NK-92 (cell line): ENCODE data around the gene AKAP7.
"Not testable (repeated sequence)": the region's sequence is repeated elsewhere in the genome, so short reads cannot be mapped to it uniquely, and the experiment has no call there.

Experiments
- DNase-seq: peaks from one replicate; lab custom pipeline; 2025; ENCODE audit not compliant: unreplicated experiment; lab: John Stamatoyannopoulos, UW

Gene AKAP7

GRCh38 chr6:131135244-131136020 is at the start of gene AKAP7:
Gene AKAP7, plus strand, starts transcription at chr6:131135467. Its CDS starts 297 bp downstream, at chr6:131135764.
- no peak for DNase-seq

DNA sequence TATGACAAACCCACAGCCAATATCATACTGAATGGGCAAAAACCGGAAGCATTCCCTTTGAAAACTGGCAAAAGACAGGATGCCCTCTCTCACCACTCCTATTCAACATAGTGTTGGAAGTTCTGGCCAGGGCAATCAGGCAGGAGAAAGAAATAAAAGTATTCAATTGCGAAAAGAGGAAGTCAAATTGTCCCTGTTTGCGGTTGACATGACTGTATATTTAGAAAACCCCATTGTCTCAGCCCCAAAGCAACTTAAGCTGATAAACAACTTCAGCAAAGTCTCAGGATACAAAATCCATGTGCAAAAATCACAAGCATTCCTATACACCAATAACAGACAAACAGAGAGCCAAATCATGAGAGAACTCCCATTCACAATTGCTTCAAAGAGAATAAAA is 44.9 kb upstream of the AKAP7 start:
- DNase-seq, result not testable (repeated sequence)

DNA sequence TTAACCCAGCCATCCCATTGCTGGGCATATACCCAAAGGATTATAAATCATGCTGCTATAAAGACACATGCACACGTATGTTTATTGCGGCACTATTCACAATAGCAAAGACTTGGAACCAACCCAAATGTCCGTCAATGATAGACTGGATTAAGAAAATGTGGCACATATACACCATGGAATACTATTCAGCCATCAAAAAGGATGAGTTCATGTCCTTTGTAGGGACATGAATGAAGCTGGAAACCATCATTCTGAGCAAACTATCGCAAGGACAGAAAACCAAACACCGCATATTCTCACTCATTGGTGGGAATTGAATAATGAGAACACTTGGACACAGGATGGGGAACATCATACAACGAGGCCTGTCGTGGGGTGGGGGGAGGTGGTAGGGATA is 43.3 kb upstream of the AKAP7 start:
- DNase-seq, result not testable (repeated sequence)

GRCh38 chr6:131093334-131093733 is 41.9 kb upstream of the AKAP7 start:
- no peak for DNase-seq

DNA sequence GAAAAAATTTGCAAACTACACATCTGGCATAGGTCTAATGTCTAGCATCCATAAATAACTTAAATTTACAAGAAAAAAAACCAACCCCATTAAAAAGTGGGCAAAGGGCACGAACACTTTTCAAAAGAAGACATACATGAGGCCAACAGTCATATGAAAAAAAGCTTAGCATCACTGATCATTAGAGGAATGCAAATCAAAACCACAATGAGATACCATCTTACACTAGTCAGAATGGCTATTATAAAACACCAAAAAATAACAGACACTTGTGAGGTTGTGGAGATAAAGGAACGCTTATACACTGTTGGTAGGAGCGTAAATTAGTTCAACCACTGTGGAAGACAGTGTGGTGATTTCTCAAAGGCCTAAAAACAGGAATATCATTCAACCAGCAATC is 38.5 kb upstream of the AKAP7 start:
- DNase-seq, result no peak

DNA sequence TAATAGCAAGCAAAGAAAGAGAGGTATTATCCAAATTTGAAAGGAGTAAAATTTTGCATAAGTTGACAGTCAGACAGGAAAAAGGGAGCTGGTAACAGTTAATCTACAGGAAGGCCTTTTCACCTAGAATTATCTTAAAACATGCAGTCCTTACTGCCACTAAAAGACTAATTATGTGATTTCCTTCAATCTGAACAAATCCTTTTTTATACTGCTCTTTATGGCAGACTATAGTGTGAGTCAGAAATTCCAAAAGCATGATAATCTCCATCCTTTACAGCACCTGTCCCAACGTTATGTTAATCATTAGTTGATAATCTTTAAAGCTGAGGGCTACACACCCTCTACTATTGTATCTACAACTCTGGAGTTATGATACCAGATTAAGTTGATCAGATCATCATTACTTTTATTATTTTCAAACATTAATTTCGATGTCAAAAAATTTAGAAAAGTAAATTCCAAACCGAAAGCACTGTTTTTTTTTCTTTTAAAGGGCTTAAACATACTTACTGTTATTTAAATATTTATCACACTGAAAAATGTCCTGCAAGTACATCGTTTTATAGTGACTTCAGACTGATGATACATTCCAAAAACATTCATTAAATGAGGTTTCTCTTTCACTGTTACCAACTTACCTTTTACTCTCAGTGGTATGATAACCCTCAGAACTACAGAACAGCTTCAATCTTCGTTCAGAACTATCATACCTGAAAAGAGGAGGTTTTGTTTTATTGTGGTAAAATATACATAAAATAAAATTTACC is 33.2 kb upstream of the AKAP7 start:
- no peak for DNase-seq

DNA sequence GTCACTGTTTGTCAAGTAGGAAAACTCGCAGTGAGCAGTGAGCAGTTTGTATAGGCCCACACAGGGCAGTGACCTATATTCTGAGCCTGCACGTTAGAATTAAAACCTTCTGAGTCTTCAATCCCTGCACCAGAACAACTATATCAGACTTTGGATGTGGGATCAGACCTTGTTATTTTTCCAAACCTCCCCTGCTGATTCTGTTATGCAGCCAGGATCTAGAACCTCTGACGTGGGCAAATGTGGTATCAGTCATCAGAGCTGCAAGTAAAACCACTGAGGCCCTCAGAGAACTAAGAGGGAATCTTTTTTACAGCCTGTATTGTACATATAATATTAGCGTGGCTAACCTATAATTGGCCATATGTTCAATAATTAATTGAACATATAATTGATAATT is 32.0 kb upstream of the AKAP7 start:
- no peak for DNase-seq

DNA sequence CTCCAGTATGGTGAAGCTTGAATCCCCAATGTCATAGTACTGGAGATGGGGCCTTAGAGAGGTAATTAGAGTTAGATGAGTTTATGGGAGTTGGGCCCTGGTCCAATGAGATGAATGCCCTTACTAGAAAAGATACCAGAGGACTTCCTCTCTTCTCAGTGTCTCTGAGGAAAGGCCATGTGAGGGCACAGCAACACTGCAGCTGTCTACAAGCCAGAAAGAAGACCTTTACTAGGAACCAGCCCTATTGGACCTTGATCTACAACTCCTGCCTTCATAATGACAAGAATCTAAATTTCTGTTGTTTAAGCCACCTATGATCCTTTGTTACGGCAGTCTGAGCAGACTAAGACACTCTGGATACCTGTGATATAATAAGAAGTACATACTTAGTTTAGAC is 31.4 kb upstream of the AKAP7 start:
- DNase-seq, result no peak

DNA sequence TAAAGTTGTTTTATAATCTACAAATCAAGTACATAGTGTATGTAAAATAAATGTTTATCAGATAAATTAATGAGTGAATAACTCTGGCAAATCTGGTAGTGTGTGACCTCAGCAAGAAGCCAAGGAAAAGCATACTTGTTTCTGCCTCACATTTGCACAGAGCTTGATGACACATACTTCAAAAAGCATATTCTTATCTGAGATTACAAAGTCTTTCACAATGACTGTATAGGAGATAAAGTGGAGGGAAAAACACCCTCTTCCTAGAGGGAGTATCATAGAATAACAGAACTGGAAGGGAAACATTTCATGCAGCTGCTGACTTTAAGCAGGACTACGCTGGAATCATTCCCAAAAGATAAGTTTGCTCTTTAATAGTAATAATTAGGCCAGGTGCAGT is 28.1 kb upstream of the AKAP7 start:
- DNase-seq, result no peak

DNA sequence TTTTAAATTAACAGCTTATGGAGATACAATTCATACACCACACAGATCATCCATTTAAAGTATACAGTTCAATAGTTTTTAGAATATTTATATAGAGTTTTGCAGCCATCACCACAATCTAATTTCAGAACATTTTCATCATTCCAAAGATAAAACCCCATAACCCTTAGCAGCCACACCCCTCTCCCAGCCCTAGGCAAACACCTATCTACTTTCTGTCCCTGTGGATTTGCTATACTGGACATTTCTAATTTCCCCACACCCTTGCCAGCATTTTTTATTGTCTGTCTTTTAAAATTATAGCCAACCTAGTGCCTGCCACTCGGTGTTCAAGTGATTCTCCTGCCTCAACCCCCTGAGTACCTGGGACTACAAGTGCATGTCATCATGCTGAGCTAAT is 23.0 kb upstream of the AKAP7 start:
- no peak for DNase-seq

DNA sequence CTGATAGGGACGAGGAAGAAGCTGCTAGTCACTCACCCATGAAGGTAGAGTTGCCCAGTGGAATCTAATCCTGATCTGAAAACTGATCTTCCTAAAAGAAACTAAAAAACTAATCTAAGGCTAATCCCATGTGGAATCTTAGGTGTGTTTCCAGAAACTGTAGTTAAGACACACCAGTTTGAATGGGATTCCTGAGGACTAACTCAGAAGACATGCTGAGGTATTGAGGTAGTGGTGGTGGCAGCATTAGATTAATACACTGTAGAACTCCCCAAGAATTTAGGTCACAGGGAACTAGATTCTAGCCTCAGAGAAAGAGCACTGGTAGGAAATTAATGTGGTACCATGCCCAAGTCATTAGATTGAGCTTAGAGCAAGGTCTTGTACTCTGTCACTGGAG is 19.6 kb upstream of the AKAP7 start:
- no peak for DNase-seq

- DNase-seq, result no peak
Measured at GRCh38 chr6:131116321-131116720, 18.9 kb upstream of the AKAP7 start.

- DNase-seq, result no peak
Measured at GRCh38 chr6:131116755-131117360, 18.4 kb upstream of the AKAP7 start.

DNA sequence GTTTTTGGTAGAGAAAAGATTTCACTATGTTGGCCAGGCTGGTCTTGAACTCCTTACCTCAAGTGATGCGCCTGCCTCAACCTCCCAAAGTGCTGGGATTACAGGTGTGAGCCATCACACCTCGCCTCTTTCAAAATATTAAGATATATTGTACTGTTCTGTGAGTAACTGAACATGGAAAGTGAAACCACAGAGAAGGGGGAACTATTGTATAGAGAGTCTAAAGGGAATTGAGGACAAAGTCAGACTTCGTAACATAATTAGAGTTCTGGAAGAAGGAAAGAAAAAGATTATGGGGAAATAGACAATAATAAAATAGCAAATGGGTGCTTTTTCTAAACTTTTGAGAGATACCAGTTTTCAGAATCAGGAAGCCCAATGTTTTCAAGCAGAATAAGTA is 17.4 kb upstream of the AKAP7 start:
- no peak for DNase-seq

GRCh38 chr6:131122007-131122406 is 13.3 kb upstream of the AKAP7 start:
- DNase-seq, result no peak

- no peak for DNase-seq
Measured at GRCh38 chr6:131122516-131122915, 12.8 kb upstream of the AKAP7 start.

DNA sequence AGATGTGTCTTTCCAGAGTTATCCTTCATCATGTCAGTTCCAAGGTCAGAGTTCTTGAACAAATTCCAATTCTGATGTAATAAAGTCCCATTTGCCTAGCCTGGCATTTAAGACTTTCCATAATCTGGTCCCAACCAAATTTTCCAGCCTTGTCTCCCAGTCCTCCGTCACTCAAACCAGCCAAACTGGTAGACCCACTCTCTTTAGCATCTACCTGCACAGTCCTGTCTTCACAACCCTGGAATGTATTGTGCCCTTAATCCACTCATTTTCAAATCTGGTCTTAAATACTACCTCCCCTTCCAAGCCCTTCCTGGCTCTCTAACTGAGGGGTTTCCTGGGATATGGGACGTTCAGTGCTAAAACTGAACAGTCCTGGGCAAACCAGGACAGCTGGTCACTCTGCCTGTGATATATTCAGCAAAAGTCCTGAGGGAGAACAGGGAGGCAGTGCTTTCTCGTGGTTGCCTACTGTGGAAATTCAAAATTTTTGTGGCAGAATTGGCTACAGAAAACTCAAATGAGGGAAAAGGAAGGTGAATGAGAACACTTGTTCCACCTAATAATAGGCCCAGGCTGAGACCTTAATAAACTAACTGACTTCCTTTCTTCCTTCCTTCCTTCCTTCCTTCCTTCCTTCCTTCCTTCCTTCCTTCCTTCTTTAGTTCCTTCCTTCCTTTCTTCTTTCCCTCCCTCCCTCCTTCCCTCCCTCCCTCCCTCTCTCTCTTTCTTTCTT is 10.8 kb upstream of the AKAP7 start:
- DNase-seq, result no peak

DNA sequence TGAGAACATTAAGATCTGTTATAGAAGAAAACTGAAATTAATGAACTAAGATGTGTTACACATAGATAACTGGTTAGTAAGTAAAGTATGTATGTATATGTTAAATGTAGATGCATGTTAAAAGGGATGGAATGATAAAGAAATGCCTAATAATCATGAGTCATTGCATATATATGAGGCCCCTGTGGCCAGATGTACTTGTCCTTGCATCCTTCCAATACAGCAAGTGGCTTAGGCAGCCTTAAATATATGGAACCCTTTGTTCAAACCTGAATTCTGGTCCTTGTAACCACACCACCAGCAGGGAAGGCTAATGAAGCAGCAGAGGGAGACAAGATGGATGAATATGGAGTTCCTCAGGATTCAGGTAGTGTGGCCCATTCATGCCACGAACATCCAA is 9.8 kb upstream of the AKAP7 start:
- DNase-seq, result no peak

- DNase-seq, result no peak
Measured at GRCh38 chr6:131129689-131130553, 5.3 kb upstream of the AKAP7 start.

DNA sequence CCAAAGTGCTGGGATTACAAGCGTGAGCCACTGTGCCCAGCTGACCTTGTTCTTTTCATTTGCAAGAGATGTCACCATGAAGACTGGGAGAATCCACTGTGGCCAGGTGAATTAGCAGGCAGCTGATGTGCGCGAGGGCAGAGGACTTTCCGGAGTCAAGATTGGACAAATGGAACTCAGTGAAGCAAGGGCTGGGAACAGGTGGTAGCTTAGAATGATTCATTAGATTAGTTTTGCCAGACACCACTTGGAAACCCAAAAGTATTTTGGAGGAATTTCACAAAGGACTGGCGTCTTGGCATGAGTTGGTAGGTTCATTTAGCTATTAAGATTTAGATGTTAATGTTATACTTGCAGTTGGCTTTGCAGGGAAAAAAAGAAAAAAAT is 4.7 kb upstream of the AKAP7 start:
- no peak for DNase-seq

GRCh38 chr6:131132360-131132759 is 2.9 kb upstream of the AKAP7 start:
- no peak for DNase-seq
